ENCODE data around the gene XRCC3. TPM values are rescaled to one million over a fixed set of nuclear protein-coding genes. Genes with fewer than 3 reads are reported as not detected.

XRCC3 gene
- total RNA-seq, 1 donor from 2014 or later, result 10.2 TPM

DNA sequence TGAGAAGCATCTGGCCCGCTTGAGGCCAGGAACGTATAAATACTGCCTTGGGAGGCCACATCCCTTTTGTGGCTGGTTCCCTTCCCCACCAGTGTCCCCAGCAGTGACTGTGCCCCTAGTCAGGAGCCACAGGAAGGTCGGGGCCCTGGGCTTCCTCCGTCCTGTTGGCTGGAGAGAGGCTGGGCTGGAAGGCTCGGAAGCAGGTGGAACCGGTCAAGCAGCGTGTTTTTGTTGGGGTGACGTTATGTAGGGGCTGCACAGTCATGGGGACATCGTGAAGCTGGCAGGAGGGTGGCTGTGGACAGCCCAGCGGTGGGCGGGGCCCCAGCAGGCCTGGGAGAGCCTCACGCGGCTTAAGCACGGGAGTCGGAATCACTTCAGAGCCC is 10.1 kb downstream of the XRCC3 start:
- H3K27me3 Mint-ChIP-seq (ENCODE audit: unreplicated experiment), result peaks cover 42% of the 10 kb centered on the region
- peak overlapping the region; percentile 47 for H3K4me3 Mint-ChIP-seq (ENCODE audit: unreplicated experiment)
- no peak for DNase-seq (ENCODE audit: low spot score)
- peaks cover 32% of the 10 kb centered on the region for H3K4me1 Mint-ChIP-seq (ENCODE audit: unreplicated experiment)
- peak overlapping the region; percentile 95 for H3K27ac Mint-ChIP-seq (ENCODE audit: unreplicated experiment)
- H3K9me3 Mint-ChIP-seq (ENCODE audit: unreplicated experiment), result no peaks in the 10 kb centered on the region
- H3K36me3 Mint-ChIP-seq (ENCODE audit: low read depth, unreplicated experiment), result peaks cover 30% of the 10 kb centered on the region
- no peak for TF ChIP-seq CTCF (IDR thresholded peaks at IDR 0.05; ENCODE audit: unreplicated experiment)

- H3K27me3 Mint-ChIP-seq (ENCODE audit: unreplicated experiment), result peaks cover 44% of the 10 kb centered on the region
- peak overlapping the region; percentile 47 for H3K4me3 Mint-ChIP-seq (ENCODE audit: unreplicated experiment)
- H3K36me3 Mint-ChIP-seq (ENCODE audit: low read depth, unreplicated experiment), result peaks cover 33% of the 10 kb centered on the region
- H3K4me1 Mint-ChIP-seq (ENCODE audit: unreplicated experiment), result peaks cover 32% of the 10 kb centered on the region
- H3K9me3 Mint-ChIP-seq (ENCODE audit: unreplicated experiment), result no peaks in the 10 kb centered on the region
- H3K27ac Mint-ChIP-seq (ENCODE audit: unreplicated experiment), result peak overlapping the region; percentile 95
- DNase-seq (ENCODE audit: low spot score), result no peak
- no peak for TF ChIP-seq CTCF (IDR thresholded peaks at IDR 0.05; ENCODE audit: unreplicated experiment)
Measured at GRCh38 chr14:103704708-103705107, 10.5 kb downstream of the XRCC3 start.

GRCh38 chr14:103703433-103704385 is 11.5 kb downstream of the XRCC3 start:
- no peaks in the 10 kb centered on the region for H3K9me3 Mint-ChIP-seq (ENCODE audit: unreplicated experiment)
- no peak for DNase-seq (ENCODE audit: low spot score)
- TF ChIP-seq CTCF (IDR thresholded peaks at IDR 0.05; ENCODE audit: unreplicated experiment), result no peak
- peak overlapping the region; percentile 76 for H3K27ac Mint-ChIP-seq (ENCODE audit: unreplicated experiment)
- peak overlapping the region; percentile 56 for H3K4me3 Mint-ChIP-seq (ENCODE audit: unreplicated experiment)
- H3K4me1 Mint-ChIP-seq (ENCODE audit: unreplicated experiment), result peaks cover 27% of the 10 kb centered on the region
- H3K36me3 Mint-ChIP-seq (ENCODE audit: low read depth, unreplicated experiment), result peaks cover 32% of the 10 kb centered on the region
- H3K27me3 Mint-ChIP-seq (ENCODE audit: unreplicated experiment), result peaks cover 42% of the 10 kb centered on the region

GRCh38 chr14:103702497-103703432 is 12.5 kb downstream of the XRCC3 start:
- Mint-ChIP-seq H3K36me3 (ENCODE audit: low read depth, unreplicated experiment) (peaks cover 28% of the 10 kb centered on the region), H3K9me3 (ENCODE audit: unreplicated experiment) (no peaks in the 10 kb centered on the region), H3K27ac (ENCODE audit: unreplicated experiment) (peak overlapping the region; percentile 71), H3K27me3 (ENCODE audit: unreplicated experiment) (peaks cover 39% of the 10 kb centered on the region), H3K4me3 (ENCODE audit: unreplicated experiment) (peak overlapping the region; percentile 56), H3K4me1 (ENCODE audit: unreplicated experiment) (peaks cover 26% of the 10 kb centered on the region)
- DNase-seq (ENCODE audit: low spot score), result no peak
- TF ChIP-seq CTCF (IDR thresholded peaks at IDR 0.05; ENCODE audit: unreplicated experiment), result no peak

Measured in endothelial cell (in vitro differentiated cells).